Testis (tissue), 3 donors: ENCODE data around the gene KLK12. TPM values are rescaled to one million over a fixed set of nuclear protein-coding genes. Genes with fewer than 3 reads are reported as not detected.

ENCODE experiments used
- DNase-seq: peaks from one replicate; pipeline ENCODE4 v3.0.0-alpha.2; 2019
- H3K27ac ChIP-seq, 2 donors: fragments of 200-600 bp; sonication (generic); one replicate each; pipeline ENCODE4 v1.5.1; 2019
- H3K27me3 ChIP-seq: fragments of 200-600 bp; sonication (generic); one replicate; pipeline ENCODE4 v1.5.1; 2019
- H3K36me3 ChIP-seq: fragments of 200-600 bp; sonication (generic); one replicate; pipeline ENCODE4 v1.5.1; 2017; ENCODE audit warnings: low read depth; ENCODE audit errors: missing control alignments
- H3K4me1 ChIP-seq: fragments of 200-600 bp; sonication (generic); one replicate; pipeline ENCODE4 v1.5.1; 2019
- H3K4me3 ChIP-seq, 2 donors: fragments of 200-600 bp; sonication (generic); one replicate each; pipeline ENCODE4 v1.5.1; 2017 to 2019
- H3K9me3 ChIP-seq: fragments of 200-600 bp; sonication (generic); one replicate; pipeline ENCODE4 v1.5.1; 2017
- POLR2A ChIP-seq: fragments of 450-650 bp; IDR thresholded peaks from one replicate; pipeline ENCODE4 v1.6.1; 2017; ENCODE audit warnings: antibody characterized with exemption, mild to moderate bottlenecking, moderate library complexity
- WGBS, 2 donors: methylation state at CpG; one replicate each; pipeline ENCODE4 v1.1.5; 2018; 5-methylcytosine and 5-hydroxymethylcytosine counted together
- intact Hi-C: fragments of 100-400 bp; cut with DNase I; formaldehyde crosslinking; loops from one replicate; pipeline ENCODE4 v1.15.1; 2023; ENCODE audit warnings: low total_unique reads
- polyA plus RNA-seq: library from polyadenylated mRNA; stranded (reverse); fragments of 350-450 nt; fragmentation: Illumina TruSeq; extraction: RNeasy Lipid Tissue Mini Kit (QIAGEN cat#74804); gene quantifications from one replicate; pipeline ENCODE4 v1.2.3, GENCODE V29; 2014; ENCODE audit warnings: low read depth, low replicate concordance; ENCODE audit not compliant: insufficient read depth
- total RNA-seq, 2 donors: library from RNA; depleted of rRNA; stranded (reverse); fragments of >200 nt; gene quantifications; one replicate each; pipeline ENCODE4 v1.2.3, GENCODE V29; 2016
- TF ChIP-seq, protein P1 (sequence below), 3 experiments: fragments of 450-650 bp in 2 of 3; fragments of 200-600 bp in 1 of 3; sonication (generic) in 1 of 3; IDR thresholded peaks; one replicate each; pipeline ENCODE4 v1.5.1; 2016 to 2019; ENCODE audit warnings: antibody characterized with exemption in 3 of 3, mild to moderate bottlenecking in 2 of 3, moderate library complexity in 1 of 3

Gene KLK12
- total and polyA plus RNA-seq, 3 donors from 2014 or later = 0.47 to 1.3 TPM; not detected in 1

DNA sequence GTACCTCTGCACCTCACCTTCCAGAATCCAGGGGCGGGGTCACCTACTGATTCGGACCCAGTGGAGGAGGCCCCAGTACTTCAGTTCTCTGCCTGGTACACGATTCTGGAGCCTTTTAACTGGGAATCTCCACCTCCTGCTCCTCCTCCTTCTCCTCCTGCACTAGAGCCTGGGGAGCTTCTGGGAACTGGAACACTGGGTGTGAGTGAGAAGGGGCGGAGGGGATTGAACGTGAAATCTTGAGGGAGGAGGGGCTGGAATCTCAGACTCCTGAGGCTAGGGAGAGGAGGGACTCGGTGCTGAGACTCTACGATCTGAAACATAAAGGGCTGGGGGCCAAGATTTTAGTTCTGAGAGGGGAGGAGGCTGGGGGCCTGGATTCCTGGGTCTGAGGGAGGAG, 33.3 kb downstream of the KLK12 start, which contains the start of gene KLK8:
KLK8 (minus strand) TSS at position 90 of the 400 bp plus-strand sequence. CDS start 437 bp downstream, outside the sequence.
- DNase-seq = no peak
- Histone ChIP-seq H3K27me3 (no peaks in the 10 kb centered on the region), H3K36me3 (no peaks in the 10 kb centered on the region), H3K27ac (no peak within 1 kb of the TSS), H3K4me3 (peak within 1 kb of the TSS; percentile 26 to 42), H3K9me3 (no peaks in the 10 kb centered on the region), H3K4me1 (no peaks in the 10 kb centered on the region)
- no peak for TF ChIP-seq POLR2A
- TF ChIP-seq, protein P1, sequence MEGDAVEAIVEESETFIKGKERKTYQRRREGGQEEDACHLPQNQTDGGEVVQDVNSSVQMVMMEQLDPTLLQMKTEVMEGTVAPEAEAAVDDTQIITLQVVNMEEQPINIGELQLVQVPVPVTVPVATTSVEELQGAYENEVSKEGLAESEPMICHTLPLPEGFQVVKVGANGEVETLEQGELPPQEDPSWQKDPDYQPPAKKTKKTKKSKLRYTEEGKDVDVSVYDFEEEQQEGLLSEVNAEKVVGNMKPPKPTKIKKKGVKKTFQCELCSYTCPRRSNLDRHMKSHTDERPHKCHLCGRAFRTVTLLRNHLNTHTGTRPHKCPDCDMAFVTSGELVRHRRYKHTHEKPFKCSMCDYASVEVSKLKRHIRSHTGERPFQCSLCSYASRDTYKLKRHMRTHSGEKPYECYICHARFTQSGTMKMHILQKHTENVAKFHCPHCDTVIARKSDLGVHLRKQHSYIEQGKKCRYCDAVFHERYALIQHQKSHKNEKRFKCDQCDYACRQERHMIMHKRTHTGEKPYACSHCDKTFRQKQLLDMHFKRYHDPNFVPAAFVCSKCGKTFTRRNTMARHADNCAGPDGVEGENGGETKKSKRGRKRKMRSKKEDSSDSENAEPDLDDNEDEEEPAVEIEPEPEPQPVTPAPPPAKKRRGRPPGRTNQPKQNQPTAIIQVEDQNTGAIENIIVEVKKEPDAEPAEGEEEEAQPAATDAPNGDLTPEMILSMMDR (IDR thresholded peaks at IDR 0.05) = no peak
- WGBS, 2 donors = 14 to 19% methylated on average over 3 to 7 of the region's 7 CpGs
- intact Hi-C loops = no loop called here

DNA sequence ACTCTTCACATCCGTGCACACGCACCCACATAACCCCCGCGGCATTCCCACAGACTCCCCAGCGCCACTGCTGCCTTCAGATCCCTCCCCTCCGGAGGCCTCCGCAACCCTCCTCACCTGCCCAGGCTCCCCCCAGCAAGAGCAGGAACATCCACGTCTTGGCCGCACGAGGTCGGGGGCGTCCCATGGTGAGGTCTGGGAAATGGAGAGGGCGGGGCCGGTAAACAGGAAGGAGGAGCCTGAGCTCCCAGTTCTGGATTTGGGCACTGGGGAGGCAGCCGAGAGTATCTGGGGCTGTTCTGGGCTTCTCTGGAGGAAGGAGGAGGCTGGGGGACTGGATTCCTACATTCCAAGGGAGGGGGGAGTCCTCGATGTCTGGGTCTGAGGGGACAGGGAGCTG, 33.8 kb downstream of the KLK12 start:
- Histone ChIP-seq H3K4me3 (no peak overlapping the region), H3K27ac (no peak overlapping the region), H3K4me1 (no peaks in the 10 kb centered on the region), H3K9me3 (no peaks in the 10 kb centered on the region), H3K27me3 (no peaks in the 10 kb centered on the region), H3K36me3 (no peaks in the 10 kb centered on the region)
- DNase-seq = no peak
- intact Hi-C loops = no loop called here
- WGBS, 2 donors = 23 to 24% methylated on average over 15 to 16 of the region's 16 CpGs
- TF ChIP-seq, protein P1 (IDR thresholded peaks at IDR 0.05) = no peak
- no peak for TF ChIP-seq POLR2A

DNA sequence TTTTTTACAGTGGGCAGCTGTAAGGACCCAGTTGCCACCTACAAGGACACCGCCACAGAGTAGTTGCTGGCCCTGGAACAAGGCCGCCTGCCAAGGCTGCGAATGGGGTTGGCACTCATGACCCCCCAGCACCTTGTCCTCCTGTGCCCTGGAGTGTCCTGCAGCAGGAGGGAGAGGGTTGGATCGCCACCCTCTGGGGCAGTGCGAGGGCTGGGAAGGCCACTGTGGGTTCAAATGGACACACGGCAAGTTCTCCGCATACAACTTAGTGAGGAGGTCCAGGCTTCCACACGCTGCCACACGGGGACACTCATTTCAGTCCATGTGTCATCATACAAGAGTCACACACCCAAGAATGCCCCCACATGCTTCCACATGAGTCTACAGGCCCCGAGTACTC, 34.4 kb downstream of the KLK12 start:
- Histone ChIP-seq H3K4me1 (no peaks in the 10 kb centered on the region), H3K27ac (no peak overlapping the region), H3K4me3 (no peak overlapping the region), H3K27me3 (no peaks in the 10 kb centered on the region), H3K36me3 (no peaks in the 10 kb centered on the region), H3K9me3 (no peaks in the 10 kb centered on the region)
- WGBS, 2 donors = 80 to 85% methylated on average over 10 of the region's 10 CpGs
- no peak for DNase-seq
- intact Hi-C loops = no loop called here
- TF ChIP-seq POLR2A = no peak
- TF ChIP-seq, protein P1 (IDR thresholded peaks at IDR 0.05) = no peak

DNA sequence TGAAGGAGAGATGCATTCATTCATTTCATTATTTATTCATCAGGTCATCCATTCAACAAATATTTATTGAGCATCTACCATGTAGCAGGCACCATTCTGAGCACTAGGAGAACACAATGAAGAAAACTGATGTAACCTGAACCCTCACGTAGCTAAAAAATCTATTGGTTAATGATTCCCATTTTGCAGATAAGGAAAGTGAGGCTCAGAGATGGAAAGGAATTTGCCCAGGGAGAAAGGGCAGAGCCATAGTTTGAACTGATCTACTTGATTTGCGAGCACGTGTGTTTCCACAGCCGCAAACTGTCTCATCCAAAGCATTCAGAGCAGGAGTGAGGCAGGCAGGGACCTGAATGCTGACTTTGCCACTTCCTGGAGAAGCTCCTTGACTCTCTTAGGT, 36.1 kb downstream of the KLK12 start:
- Histone ChIP-seq H3K4me3 (no peak overlapping the region), H3K9me3 (no peaks in the 10 kb centered on the region), H3K4me1 (no peaks in the 10 kb centered on the region), H3K27me3 (no peaks in the 10 kb centered on the region), H3K27ac (no peak overlapping the region), H3K36me3 (no peaks in the 10 kb centered on the region)
- TF ChIP-seq, protein P1 (IDR thresholded peaks at IDR 0.05) = no peak
- TF ChIP-seq POLR2A = no peak
- DNase-seq = no peak
- WGBS, 2 donors = 78 to 81% methylated on average over 4 of the region's 4 CpGs
- intact Hi-C loops = no loop called here

DNA sequence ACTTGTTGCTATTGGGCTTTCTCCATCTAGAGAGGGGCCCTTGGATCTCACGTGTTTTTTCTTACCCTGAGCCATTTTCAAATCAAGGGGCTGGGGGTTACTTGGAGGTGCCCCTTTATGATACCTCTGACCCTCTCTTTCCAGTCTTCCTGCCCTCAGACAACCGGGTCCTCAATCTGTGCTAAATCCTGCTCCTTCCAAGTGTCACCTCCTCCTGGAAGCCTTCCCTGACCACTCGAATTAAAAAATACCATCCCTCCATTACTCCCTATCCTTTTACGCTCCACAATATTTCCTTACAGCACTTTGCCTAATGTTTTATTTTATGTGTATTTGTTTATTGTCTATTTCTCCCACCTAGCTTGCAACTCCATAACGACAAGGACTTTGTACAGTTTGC, 36.7 kb downstream of the KLK12 start:
- Histone ChIP-seq H3K4me3 (no peak overlapping the region), H3K9me3 (no peaks in the 10 kb centered on the region), H3K36me3 (no peaks in the 10 kb centered on the region), H3K27me3 (no peaks in the 10 kb centered on the region), H3K4me1 (no peaks in the 10 kb centered on the region), H3K27ac (no peak overlapping the region)
- TF ChIP-seq POLR2A = no peak
- TF ChIP-seq, protein P1 (IDR thresholded peaks at IDR 0.05) = no peak
- 66 to 74% methylated on average over 5 of the region's 5 CpGs for WGBS, 2 donors
- intact Hi-C loops = no loop called here
- no peak for DNase-seq
